Vagina (tissue), 2 donors: ENCODE results near the gene COL7A1.

Source experiments
- POLR2A ChIP-seq, 2 donors: fragments of 450-650 bp; IDR thresholded peaks; one replicate each; pipeline ENCODE4 v1.6.1; 2017; ENCODE audit warnings: antibody characterized with exemption in 2 of 2, mild to moderate bottlenecking in 2 of 2, moderate library complexity in 2 of 2
- POLR2AphosphoS5 ChIP-seq, 2 donors: sonication (generic); formaldehyde crosslinking; IDR thresholded peaks; one replicate each; pipeline ENCODE4 v1.9.0; 2017; ENCODE audit warnings: antibody characterized with exemption in 2 of 2, mild to moderate bottlenecking in 2 of 2, low read depth in 1 of 2; ENCODE audit not compliant: insufficient read depth in 1 of 2
- TF ChIP-seq, protein P1 (sequence below), 3 experiments: fragments of 450-650 bp in 2 of 3; fragments of 200-600 bp in 1 of 3; sonication (generic) in 1 of 3; IDR thresholded peaks; one replicate each; pipeline ENCODE4 v1.5.1; 2017 to 2019; ENCODE audit warnings: antibody characterized with exemption in 3 of 3, mild to moderate bottlenecking in 2 of 3, moderate library complexity in 2 of 3

DNA sequence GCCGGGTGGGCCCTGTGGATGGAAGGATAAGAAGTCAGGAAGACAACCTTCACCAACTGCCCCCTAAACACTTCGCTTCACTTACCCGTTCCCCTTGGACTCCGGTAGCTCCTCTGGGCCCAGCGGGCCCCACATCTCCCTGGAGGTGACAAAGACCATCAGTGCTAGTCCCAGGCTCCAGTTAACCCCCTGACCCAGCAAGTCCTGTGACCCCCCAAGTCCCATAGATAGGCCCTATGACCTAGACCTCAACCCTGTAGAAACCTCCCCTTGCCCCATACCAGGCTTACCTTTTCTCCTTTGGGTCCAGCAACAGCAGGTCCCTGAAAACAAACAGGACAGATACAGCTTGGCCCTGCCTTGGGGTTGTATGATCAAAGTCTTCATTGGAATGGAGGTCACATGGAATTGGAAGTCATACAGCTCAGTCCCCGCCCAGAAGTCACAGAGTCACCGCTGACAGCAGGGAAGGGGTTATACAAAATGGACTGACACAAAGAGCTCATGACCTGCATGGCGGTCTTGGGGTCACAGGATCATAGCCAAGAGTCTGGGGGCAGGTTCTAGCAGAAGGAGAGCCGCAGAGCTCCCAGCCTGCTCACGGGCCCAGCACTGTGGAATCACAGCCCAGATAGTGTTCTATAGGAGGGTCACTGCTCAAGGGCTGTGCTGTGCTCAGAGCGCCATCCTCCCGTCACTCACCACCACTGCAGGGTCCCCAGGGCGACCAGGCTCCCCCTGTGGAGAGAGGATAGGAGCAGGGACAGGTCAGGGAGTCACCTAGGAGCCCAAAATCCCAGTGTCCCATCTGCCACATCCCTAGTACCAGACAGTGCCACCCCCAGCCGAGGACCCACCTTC, 13.3 kb downstream of the COL7A1 start:
- TF ChIP-seq, protein P1, sequence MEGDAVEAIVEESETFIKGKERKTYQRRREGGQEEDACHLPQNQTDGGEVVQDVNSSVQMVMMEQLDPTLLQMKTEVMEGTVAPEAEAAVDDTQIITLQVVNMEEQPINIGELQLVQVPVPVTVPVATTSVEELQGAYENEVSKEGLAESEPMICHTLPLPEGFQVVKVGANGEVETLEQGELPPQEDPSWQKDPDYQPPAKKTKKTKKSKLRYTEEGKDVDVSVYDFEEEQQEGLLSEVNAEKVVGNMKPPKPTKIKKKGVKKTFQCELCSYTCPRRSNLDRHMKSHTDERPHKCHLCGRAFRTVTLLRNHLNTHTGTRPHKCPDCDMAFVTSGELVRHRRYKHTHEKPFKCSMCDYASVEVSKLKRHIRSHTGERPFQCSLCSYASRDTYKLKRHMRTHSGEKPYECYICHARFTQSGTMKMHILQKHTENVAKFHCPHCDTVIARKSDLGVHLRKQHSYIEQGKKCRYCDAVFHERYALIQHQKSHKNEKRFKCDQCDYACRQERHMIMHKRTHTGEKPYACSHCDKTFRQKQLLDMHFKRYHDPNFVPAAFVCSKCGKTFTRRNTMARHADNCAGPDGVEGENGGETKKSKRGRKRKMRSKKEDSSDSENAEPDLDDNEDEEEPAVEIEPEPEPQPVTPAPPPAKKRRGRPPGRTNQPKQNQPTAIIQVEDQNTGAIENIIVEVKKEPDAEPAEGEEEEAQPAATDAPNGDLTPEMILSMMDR (IDR thresholded peaks at IDR 0.05): no peak
- TF ChIP-seq POLR2A (IDR thresholded peaks at IDR 0.05) (no peak), POLR2AphosphoS5 (IDR thresholded peaks at IDR 0.05; ENCODE audit: insufficient read depth in 1 of 2, low read depth in 1 of 2) (no peak)
